BLaER1 treated with 17β-estradiol and CSF1 and Interleukin-3, amounts not matched to agents 10 nM and 100 nM (cell line): ENCODE measurements around the gene STK17A.

Source experiments
- H3K27ac ChIP-seq, 11 experiments: shearing (Covaris generic); formaldehyde crosslinking; 2 replicates each; pipeline ENCODE4 v1.8.1; 2022
- H3K27me3 ChIP-seq, 11 experiments: shearing (Covaris generic); formaldehyde crosslinking; 2 replicates each; pipeline ENCODE4 v1.8.1; 2022
- H3K36me3 ChIP-seq, 11 experiments: shearing (Covaris generic); formaldehyde crosslinking; 2 replicates each; pipeline ENCODE4 v1.8.1; 2022
- H3K4me1 ChIP-seq, 10 experiments: shearing (Covaris generic); formaldehyde crosslinking; 2 replicates each; pipeline ENCODE4 v1.8.1; 2022
- H3K4me2 ChIP-seq, 11 experiments: shearing (Covaris generic); formaldehyde crosslinking; 2 replicates each; pipeline ENCODE4 v1.8.1; 2022
- H3K4me3 ChIP-seq, 10 experiments: shearing (Covaris generic); formaldehyde crosslinking; 2 replicates each; pipeline ENCODE4 v1.8.1; 2022
- H3K9ac ChIP-seq, 11 experiments: shearing (Covaris generic); formaldehyde crosslinking; 2 replicates each; pipeline ENCODE4 v1.8.1; 2022
- H3K9me3 ChIP-seq, 11 experiments: shearing (Covaris generic); formaldehyde crosslinking; replicated peaks in 1 of 11; 2 replicates each; pipeline ENCODE4 v1.8.1; 2022
- H4K20me1 ChIP-seq, 11 experiments: shearing (Covaris generic); formaldehyde crosslinking; 2 replicates each; pipeline ENCODE4 v1.8.1; 2022
- Cebpa-rat ChIP-seq, 11 experiments: shearing (Covaris generic); IDR thresholded peaks; 2 replicates each; pipeline ENCODE4 v1.8.1; 2022

The STK17A gene

DNA sequence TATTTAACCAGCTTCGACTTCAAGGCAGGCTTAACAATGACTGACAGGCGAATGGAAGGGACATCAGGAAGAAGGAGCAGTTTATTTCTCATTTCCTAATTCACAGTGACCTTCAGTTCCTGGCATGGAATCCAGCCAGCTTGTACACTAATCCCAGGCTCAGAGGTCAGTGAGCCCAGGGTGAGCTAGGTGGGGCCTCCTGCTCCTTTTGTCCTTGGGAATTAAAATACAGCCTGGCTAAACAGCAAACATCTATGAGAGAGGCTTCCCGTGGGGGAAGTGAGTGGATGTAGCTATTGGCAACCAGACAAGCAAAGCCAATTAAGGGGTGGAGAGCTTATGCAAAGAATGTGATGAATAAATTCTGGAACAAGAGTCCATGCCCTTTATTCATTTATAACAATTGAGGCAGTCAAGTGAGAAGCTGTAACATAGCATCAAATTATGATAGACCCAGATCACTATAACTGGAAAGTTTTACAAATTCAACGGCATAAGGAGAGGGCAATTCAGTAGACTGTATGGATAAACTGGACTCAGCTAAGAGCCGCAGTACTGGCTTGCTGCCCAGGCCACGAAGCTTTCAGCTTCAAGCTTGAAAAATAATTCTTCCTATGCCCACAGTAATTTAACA is 57.1 kb downstream of the STK17A start:
- no peaks in the 10 kb centered on the region for H3K9me3 ChIP-seq
- peaks cover 90 to 100% (median 97%) of the 10 kb centered on the region in 11 experiments for H3K36me3 ChIP-seq
- no peak overlapping the region for H3K4me3 ChIP-seq
- no peak overlapping the region for H3K4me2 ChIP-seq
- no peak for TF ChIP-seq Cebpa-rat (IDR thresholded peaks at IDR 0.05)
- H4K20me1 ChIP-seq: no peaks in the 10 kb centered on the region; a peak in 2 of 22 replicates
- H3K4me1 ChIP-seq: no peaks in the 10 kb centered on the region; a peak in 1 of 20 replicates
- no peak overlapping the region for H3K9ac ChIP-seq
- H3K27me3 ChIP-seq: no peaks in the 10 kb centered on the region
- no peak overlapping the region for H3K27ac ChIP-seq

DNA sequence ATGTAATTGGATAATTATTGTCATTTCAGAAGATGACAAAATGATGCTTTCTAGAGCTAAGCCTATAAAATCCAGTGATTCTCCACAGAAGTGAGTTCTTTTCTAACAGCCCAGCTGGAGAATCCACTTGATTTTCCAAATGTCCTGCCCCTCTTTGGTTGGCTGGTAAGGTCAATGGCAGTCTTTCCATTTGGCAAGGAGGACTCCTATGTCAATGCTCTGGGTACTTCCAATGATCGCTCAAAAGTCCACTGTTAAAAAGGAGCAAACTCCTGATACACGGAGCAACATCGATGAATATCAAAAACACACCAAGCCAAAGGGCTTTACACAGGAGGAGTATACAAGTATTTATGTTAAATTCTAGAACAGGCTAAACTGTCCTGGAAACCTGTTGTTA is 57.8 kb downstream of the STK17A start:
- H3K27ac ChIP-seq: no peak overlapping the region
- H3K36me3 ChIP-seq: peaks cover 90 to 99% (median 94%) of the 10 kb centered on the region in 11 experiments
- H3K4me1 ChIP-seq: peaks cover 0 to 7% (median 4%) of the 10 kb centered on the region in 10 experiments; a peak in 14 of 20 replicates

DNA sequence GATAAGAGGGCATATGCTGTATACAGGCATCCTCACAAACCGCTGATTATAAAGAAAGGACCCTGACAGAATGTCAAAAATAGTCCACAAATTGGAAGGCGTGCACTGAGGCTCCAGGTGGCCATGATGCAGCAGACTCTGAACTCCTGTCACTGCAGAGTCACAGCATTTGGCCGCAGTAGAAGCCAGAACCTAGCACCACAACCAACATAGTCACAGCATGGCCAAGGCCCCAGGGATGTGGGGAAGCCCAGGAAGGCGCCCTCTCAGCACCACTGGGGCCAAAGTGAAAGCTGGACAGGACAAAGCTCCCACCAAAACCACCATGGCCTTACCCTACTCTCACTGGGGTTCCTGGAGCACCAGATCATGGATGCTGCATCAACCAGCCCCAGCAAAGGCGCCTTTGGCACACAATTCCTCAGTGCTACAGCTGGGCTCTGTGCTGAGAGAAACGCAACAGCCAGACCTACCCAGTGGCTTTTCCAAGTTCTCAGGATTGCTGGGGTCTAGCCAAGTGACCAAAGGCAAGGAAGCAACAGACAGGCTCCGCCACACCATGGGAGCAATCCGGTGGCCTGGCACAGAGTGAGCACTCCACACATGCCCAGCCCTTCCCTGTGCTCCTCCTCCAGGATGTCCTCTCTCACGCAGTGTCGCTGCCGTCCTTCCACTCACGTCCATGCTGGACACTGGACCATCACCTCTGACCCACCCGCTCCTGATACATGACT is 60.2 kb downstream of the STK17A start:
- H3K27me3 ChIP-seq: no peaks in the 10 kb centered on the region
- no peaks in the 10 kb centered on the region for H3K9me3 ChIP-seq
- H3K9ac ChIP-seq: no peak overlapping the region
- no peak overlapping the region for H3K4me2 ChIP-seq
- TF ChIP-seq Cebpa-rat (IDR thresholded peaks at IDR 0.05): no peak
- no peak overlapping the region for H3K27ac ChIP-seq
- peaks cover 22 to 31% (median 27%) of the 10 kb centered on the region in 10 experiments for H3K4me1 ChIP-seq
- H4K20me1 ChIP-seq: peaks cover 0 to 11% (median 0%) of the 10 kb centered on the region in 11 experiments; a peak in 3 of 22 replicates
- peaks cover 67 to 94% (median 85%) of the 10 kb centered on the region in 11 experiments for H3K36me3 ChIP-seq
- no peak overlapping the region for H3K4me3 ChIP-seq

More for the DNA sequence above, 57.8 kb downstream of the STK17A start:
- H4K20me1 ChIP-seq: no peaks in the 10 kb centered on the region; a peak in 2 of 22 replicates
- no peaks in the 10 kb centered on the region for H3K9me3 ChIP-seq
- no peak overlapping the region for H3K9ac ChIP-seq
- no peaks in the 10 kb centered on the region for H3K27me3 ChIP-seq
- no peak overlapping the region for H3K4me3 ChIP-seq
- no peak for TF ChIP-seq Cebpa-rat (IDR thresholded peaks at IDR 0.05)
- H3K4me2 ChIP-seq: no peak overlapping the region

DNA sequence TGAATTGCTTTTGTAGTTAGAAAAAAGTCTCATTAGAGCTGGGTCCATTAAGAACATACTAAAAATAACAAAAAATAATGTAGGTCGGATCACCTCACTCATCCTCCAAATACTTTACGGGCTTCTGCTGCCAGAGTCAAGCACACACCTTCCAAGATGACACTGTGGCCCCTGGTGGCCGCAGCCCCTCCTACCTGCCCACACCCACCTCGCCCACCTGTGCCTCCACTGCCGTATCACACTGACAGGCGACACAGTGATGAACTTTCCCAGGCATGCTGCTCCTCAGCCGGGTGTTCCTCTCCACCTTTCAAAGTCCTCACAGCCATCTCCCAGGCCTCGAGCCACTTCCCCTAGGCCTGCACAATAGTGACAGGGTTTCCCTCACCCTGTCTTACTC is 60.9 kb downstream of the STK17A start:
- H3K4me3 ChIP-seq: no peak overlapping the region
- peaks cover 30 to 38% (median 35%) of the 10 kb centered on the region in 10 experiments for H3K4me1 ChIP-seq
- H4K20me1 ChIP-seq: peaks cover 0 to 18% (median 0%) of the 10 kb centered on the region in 11 experiments; a peak in 10 of 22 replicates
- no peak overlapping the region for H3K27ac ChIP-seq
- H3K36me3 ChIP-seq: peaks cover 59 to 86% (median 77%) of the 10 kb centered on the region in 11 experiments
- no peaks in the 10 kb centered on the region for H3K9me3 ChIP-seq
- H3K4me2 ChIP-seq: no peak overlapping the region
- no peaks in the 10 kb centered on the region for H3K27me3 ChIP-seq
- no peak for TF ChIP-seq Cebpa-rat (IDR thresholded peaks at IDR 0.05)
- H3K9ac ChIP-seq: no peak overlapping the region

DNA sequence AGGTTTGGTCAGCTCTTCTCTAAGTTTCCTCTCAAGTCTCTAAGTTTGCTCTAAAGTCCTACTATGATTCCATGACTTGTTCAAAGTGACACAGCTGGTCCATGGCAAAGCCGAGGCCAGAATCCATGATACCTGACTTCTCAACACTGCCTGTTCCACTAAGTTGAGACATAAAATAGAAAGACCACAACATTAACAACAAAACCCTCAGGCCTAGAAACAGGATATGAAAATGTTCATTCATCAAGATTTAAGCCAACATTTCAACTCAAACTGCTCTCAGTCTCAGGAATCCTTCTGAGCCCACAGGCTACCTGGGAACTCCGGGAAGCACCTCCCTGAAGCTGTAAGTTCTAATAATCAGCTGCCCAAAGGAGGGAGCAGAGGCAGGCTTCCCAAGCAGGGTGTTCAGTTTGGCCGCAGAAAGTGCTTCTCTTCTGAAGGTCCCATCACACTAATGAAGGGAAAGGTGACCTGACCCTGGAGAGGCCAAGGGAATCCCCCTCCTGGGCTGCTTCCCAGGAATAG is 62.9 kb downstream of the STK17A start:
- Histone ChIP-seq H3K9ac (peak overlapping the region in 1 of 11 experiments; percentile 80; a peak in 1 of 22 replicates), H3K36me3 (peaks cover 40 to 67% (median 58%) of the 10 kb centered on the region in 11 experiments), H3K4me1 (peaks cover 49 to 58% (median 54%) of the 10 kb centered on the region in 10 experiments), H4K20me1 (peaks cover 0 to 38% (median 16%) of the 10 kb centered on the region in 11 experiments; a peak in 12 of 22 replicates), H3K27ac (peak overlapping the region in 6 of 11 experiments; percentile 7 to 96 (median 88); a peak in 7 of 22 replicates), H3K9me3 (no peaks in the 10 kb centered on the region), H3K27me3 (no peaks in the 10 kb centered on the region), H3K4me3 (no peak overlapping the region; a peak in 1 of 20 replicates), H3K4me2 (peak overlapping the region in 10 of 11 experiments; percentile 76 to 96 (median 91); a peak in 16 of 22 replicates)
- no peak for TF ChIP-seq Cebpa-rat (IDR thresholded peaks at IDR 0.05)

DNA sequence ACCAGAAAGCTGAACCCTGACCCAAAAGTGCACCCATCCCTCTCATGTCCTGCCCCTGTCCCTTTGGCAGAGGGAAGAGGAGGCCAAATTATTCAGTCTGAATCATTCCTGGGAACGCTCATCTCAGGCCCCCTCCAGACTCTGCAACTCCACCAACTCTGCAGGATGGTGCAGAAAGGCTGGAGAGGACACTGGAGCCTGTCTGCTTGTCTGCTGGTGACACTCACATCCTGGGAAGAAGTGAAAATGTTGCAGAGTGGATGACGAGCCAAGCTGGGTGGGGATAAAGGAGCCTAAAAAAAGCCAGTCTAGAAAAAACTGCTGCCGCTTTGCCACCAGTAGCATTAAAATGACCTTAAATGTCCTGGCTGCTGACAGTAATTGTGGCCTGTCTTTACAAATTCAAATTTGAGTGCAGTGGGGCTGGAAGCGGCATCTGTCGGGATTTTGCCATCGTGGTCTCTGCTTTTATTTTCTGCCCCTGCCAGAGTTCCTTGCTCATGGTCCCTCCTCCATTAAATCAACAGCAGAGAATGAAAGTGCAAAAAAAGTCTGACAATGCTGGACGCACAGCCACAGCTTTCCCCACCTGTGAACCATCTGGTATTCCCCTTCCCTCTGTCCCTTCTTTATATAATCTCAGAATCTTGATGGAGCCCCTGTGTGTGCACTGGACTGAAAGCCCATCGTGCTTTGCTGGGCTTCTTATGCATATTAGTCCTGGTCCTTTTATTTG is 63.9 kb downstream of the STK17A start:
- Histone ChIP-seq H4K20me1 (peaks cover 0 to 48% (median 24%) of the 10 kb centered on the region in 11 experiments; a peak in 13 of 22 replicates), H3K36me3 (peaks cover 32 to 58% (median 48%) of the 10 kb centered on the region in 11 experiments), H3K4me1 (peaks cover 59 to 68% (median 65%) of the 10 kb centered on the region in 10 experiments), H3K27me3 (no peaks in the 10 kb centered on the region), H3K27ac (peak overlapping the region in 10 of 11 experiments; percentile 56 to 96 (median 86); a peak in 18 of 22 replicates), H3K9ac (peak overlapping the region in 10 of 11 experiments; percentile 11 to 80 (median 73); a peak in 16 of 22 replicates), H3K9me3 (no peaks in the 10 kb centered on the region), H3K4me3 (peak overlapping the region in 5 of 10 experiments; percentile 17 to 58 (median 37); a peak in 9 of 20 replicates), H3K4me2 (peak overlapping the region; percentile 76 to 96 (median 91))
- TF ChIP-seq Cebpa-rat (IDR thresholded peaks at IDR 0.05): no peak

DNA sequence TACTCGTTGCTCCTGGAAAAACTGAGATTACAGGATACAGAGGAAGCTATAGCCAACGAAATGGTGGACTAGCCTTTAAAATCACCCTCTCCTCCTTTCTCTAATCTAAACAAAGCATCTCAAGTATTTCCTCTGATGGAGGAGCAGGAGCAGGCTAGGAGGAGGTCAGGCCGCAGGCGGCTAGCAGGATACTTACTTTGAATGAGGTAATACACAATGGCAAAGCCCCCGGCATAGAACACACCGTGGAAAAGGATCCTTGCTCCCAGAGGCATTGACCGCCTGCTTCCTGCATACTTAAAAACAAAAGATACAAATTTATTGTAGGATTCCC is 64.4 kb downstream of the STK17A start:
- Histone ChIP-seq H3K27ac (peak overlapping the region in 10 of 11 experiments; percentile 56 to 96 (median 86); a peak in 20 of 22 replicates), H3K27me3 (no peaks in the 10 kb centered on the region), H3K4me3 (peak overlapping the region in 6 of 10 experiments; percentile 17 to 58 (median 36); a peak in 8 of 20 replicates), H3K4me2 (peak overlapping the region; percentile 76 to 96 (median 91)), H3K9me3 (no peaks in the 10 kb centered on the region), H3K9ac (peak overlapping the region in 9 of 11 experiments; percentile 58 to 80 (median 73); a peak in 18 of 22 replicates), H3K36me3 (peaks cover 29 to 57% (median 48%) of the 10 kb centered on the region in 11 experiments), H3K4me1 (peaks cover 65 to 73% (median 70%) of the 10 kb centered on the region in 10 experiments), H4K20me1 (peaks cover 0 to 51% (median 24%) of the 10 kb centered on the region in 11 experiments; a peak in 13 of 22 replicates)
- no peak for TF ChIP-seq Cebpa-rat (IDR thresholded peaks at IDR 0.05)
